ENCODE data around the gene SPRR1A. TPM values are rescaled to one million over a fixed set of nuclear protein-coding genes. Genes with fewer than 3 reads are reported as not detected.

SPRR1A gene
- polyA plus RNA-seq, 10 donors: 4.3 TPM; not detected in 9

- DNase-seq: no peak
These were observed 44.9 kb downstream of the SPRR1A start for GRCh38 chr1:153028766-153029165.

GRCh38 chr1:153030895-153031294 lies 47.0 kb downstream of the SPRR1A start, which contains the start of gene SPRR1B:
SPRR1B (plus strand) TSS chr1:153031203; CDS start chr1:153032346, 1,143 bp downstream.
- DNase-seq: no peak

- DNase-seq: no peak
These were observed 48.2 kb downstream of the SPRR1A start for GRCh38 chr1:153032073-153032472.

GRCh38 chr1:153032677-153033308 lies 48.9 kb downstream of the SPRR1A start:
- DNase-seq: peak in 1 of 3 donors; percentile 2

GRCh38 chr1:153035211-153035610 lies 51.3 kb downstream of the SPRR1A start:
- no peak for DNase-seq

Other genes starting within 250 kb of the SPRR1A start
- not detected for gene KPRP, start 226.1 kb upstream of the SPRR1A start, polyA plus RNA-seq (ENCODE audit: insufficient read length in 10 of 10)
- not detected for gene LCE1F, start 208.9 kb upstream of the SPRR1A start, polyA plus RNA-seq (ENCODE audit: insufficient read length in 10 of 10)
- gene LCE1E, start 197.8 kb upstream of the SPRR1A start, polyA plus RNA-seq (ENCODE audit: insufficient read length in 10 of 10): not detected
- gene LCE1D, start 187.4 kb upstream of the SPRR1A start, polyA plus RNA-seq (ENCODE audit: insufficient read length in 10 of 10): not detected
- not detected for gene LCE1C, start 177.4 kb upstream of the SPRR1A start, polyA plus RNA-seq (ENCODE audit: insufficient read length in 10 of 10)
- gene LCE1B, start 172.1 kb upstream of the SPRR1A start, polyA plus RNA-seq (ENCODE audit: insufficient read length in 10 of 10): not detected
- gene LCE1A, start 156.6 kb upstream of the SPRR1A start, polyA plus RNA-seq (ENCODE audit: insufficient read length in 10 of 10): not detected
- not detected for gene LCE6A, start 141.2 kb upstream of the SPRR1A start, polyA plus RNA-seq (ENCODE audit: insufficient read length in 10 of 10)
- gene LCE7A, start 124.1 kb upstream of the SPRR1A start, polyA plus RNA-seq (ENCODE audit: insufficient read length in 10 of 10): not detected
- not detected for gene SMCP, start 105.8 kb upstream of the SPRR1A start, polyA plus RNA-seq (ENCODE audit: insufficient read length in 10 of 10)
- gene IVL, start 75.5 kb upstream of the SPRR1A start, polyA plus RNA-seq (ENCODE audit: insufficient read length in 10 of 10): 1 to 10 TPM in 2 of 10 donors, under 1 TPM in 2, not detected in 6; 0.05 to 6.0 (median 1.3) TPM
- not detected for gene SPRR5, start 36.9 kb upstream of the SPRR1A start, polyA plus RNA-seq (ENCODE audit: insufficient read length in 10 of 10)
- gene SPRR4, start 13.4 kb upstream of the SPRR1A start, polyA plus RNA-seq (ENCODE audit: insufficient read length in 10 of 10): not detected
- 1 to 10 TPM in 1 of 10 donors, under 1 TPM in 3, not detected in 6; 0.24 to 8.0 (median 0.27) TPM for gene SPRR3, start 17.7 kb downstream of the SPRR1A start, polyA plus RNA-seq (ENCODE audit: insufficient read length in 10 of 10)
- 1 to 10 TPM in 1 of 10 donors, under 1 TPM in 1, not detected in 8; 0.24 to 7.1 TPM for gene SPRR1B, start 47.1 kb downstream of the SPRR1A start, polyA plus RNA-seq (ENCODE audit: insufficient read length in 10 of 10)
- not detected for gene SPRR2D, start 57.0 kb downstream of the SPRR1A start, polyA plus RNA-seq (ENCODE audit: insufficient read length in 10 of 10)
- under 1 TPM in 1 of 10 donors, not detected in 9; 0.28 TPM for gene SPRR2A, start 73.4 kb downstream of the SPRR1A start, polyA plus RNA-seq (ENCODE audit: insufficient read length in 10 of 10)
- gene SPRR2B, start 87.5 kb downstream of the SPRR1A start, polyA plus RNA-seq (ENCODE audit: insufficient read length in 10 of 10): not detected
- gene SPRR2E, start 110.4 kb downstream of the SPRR1A start, polyA plus RNA-seq (ENCODE audit: insufficient read length in 10 of 10): not detected
- under 1 TPM in 2 of 10 donors, not detected in 8; 0.48 to 0.75 TPM for gene SPRR2F, start 129.4 kb downstream of the SPRR1A start, polyA plus RNA-seq (ENCODE audit: insufficient read length in 10 of 10)
- under 1 TPM in 1 of 10 donors, not detected in 9; 0.48 TPM for gene SPRR2G, start 166.8 kb downstream of the SPRR1A start, polyA plus RNA-seq (ENCODE audit: insufficient read length in 10 of 10)
- gene LELP1, start 219.3 kb downstream of the SPRR1A start, polyA plus RNA-seq (ENCODE audit: insufficient read length in 10 of 10): not detected
- not detected for gene PRR9, start 233.5 kb downstream of the SPRR1A start, polyA plus RNA-seq (ENCODE audit: insufficient read length in 10 of 10)

All from muscle of back (tissue), 11 donors.